ENCODE measurements around the gene DOCK7.

DOCK7 gene

DNA sequence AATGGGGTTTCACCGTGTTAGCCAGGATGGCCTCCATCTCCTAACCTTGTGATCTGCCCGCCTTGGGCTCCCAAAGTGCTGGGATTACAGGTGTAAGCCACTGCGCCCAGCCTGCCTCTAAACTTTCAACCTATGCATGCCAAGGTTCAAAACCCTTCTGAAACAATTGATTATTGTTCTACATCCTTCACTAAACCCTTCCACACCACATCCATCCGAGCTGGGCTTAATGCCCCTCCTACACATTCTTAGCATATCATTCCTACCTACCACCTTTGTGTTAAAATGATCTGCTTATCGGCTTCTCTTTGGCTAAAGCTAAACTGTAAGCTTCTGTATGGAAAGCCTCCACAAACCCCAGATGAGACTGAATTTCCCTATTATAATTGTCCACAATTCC lies 40.8 kb upstream of the DOCK7 start:
- no peaks in the 10 kb centered on the region for H3K9me2 ChIP-seq (replicated peaks; ENCODE audit: insufficient read depth, low read length)
- no peak overlapping the region for H3K4me3 ChIP-seq (ENCODE audit: low read length)
- no peak overlapping the region for H3K27ac ChIP-seq (ENCODE audit: low read length)
- TF ChIP-seq, protein P1, sequence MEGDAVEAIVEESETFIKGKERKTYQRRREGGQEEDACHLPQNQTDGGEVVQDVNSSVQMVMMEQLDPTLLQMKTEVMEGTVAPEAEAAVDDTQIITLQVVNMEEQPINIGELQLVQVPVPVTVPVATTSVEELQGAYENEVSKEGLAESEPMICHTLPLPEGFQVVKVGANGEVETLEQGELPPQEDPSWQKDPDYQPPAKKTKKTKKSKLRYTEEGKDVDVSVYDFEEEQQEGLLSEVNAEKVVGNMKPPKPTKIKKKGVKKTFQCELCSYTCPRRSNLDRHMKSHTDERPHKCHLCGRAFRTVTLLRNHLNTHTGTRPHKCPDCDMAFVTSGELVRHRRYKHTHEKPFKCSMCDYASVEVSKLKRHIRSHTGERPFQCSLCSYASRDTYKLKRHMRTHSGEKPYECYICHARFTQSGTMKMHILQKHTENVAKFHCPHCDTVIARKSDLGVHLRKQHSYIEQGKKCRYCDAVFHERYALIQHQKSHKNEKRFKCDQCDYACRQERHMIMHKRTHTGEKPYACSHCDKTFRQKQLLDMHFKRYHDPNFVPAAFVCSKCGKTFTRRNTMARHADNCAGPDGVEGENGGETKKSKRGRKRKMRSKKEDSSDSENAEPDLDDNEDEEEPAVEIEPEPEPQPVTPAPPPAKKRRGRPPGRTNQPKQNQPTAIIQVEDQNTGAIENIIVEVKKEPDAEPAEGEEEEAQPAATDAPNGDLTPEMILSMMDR (IDR thresholded peaks at IDR 0.05; ENCODE audit: low read length), result no peak
- TF ChIP-seq EZH2 (optimal IDR thresholded peaks at IDR 0.05; ENCODE audit: low read depth, low read length), result no peak
- TF ChIP-seq EZH2phosphoT487 (IDR thresholded peaks at IDR 0.05; ENCODE audit: low read length), result no peak
- no peaks in the 10 kb centered on the region for H4K20me1 ChIP-seq (ENCODE audit: insufficient read depth, low read length)
- no peak for DNase-seq
- no peak overlapping the region for H3K9ac ChIP-seq (ENCODE audit: low read length)
- no peak overlapping the region for H3K4me2 ChIP-seq (ENCODE audit: low read depth, low read length)
- H3K27me3 ChIP-seq (replicated peaks; ENCODE audit: insufficient read depth, low read length), result no peaks in the 10 kb centered on the region
- no peaks in the 10 kb centered on the region for H3K36me3 ChIP-seq (replicated peaks; ENCODE audit: insufficient read depth, low read length)
- no peaks in the 10 kb centered on the region for H3F3A ChIP-seq (ENCODE audit: insufficient read depth, low read length)
- H3K4me1 ChIP-seq (ENCODE audit: low read length), result peaks cover 7% of the 10 kb centered on the region
- H2AFZ ChIP-seq (ENCODE audit: low read length), result no peak overlapping the region
- no peaks in the 10 kb centered on the region for H3K79me2 ChIP-seq (ENCODE audit: low read length)
- H3K9me3 ChIP-seq (replicated peaks; ENCODE audit: insufficient read depth, low read length), result no peaks in the 10 kb centered on the region

DNA sequence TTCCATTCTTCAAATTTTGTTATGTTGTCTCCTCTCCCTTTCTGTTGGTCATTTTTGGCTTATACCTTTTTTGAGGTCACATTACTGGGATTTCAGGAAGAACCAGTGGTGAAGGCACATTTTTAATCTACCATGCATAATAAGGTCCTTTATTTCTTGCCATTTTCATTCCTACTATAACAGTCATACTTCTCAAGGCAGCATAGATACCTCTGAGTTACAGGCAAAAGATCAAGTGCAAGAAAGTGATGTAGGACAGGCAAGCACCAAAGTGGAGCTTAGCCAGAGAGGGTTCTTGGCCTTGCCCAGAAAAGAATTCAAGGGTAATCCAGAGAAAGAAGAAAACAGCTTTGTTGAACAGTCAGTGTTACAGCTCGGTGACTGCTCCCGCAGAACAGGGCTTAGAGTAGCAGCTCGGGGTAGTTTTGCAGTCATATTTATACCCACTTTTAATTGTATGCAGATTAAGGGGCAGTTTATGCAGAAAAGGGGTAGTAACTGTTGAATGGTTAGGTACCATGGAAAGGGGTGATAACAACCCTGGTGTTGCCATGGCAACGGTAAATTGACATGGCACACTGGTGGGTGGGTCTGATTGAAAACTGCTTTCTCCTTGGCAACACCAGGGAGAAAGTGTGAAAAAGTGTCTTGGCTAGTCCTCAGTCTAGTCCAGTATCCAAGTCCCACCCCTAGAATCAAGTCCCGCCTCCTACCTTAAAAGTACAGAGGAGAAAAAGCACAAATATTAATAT lies 39.6 kb upstream of the DOCK7 start:
- Histone ChIP-seq H4K20me1 (ENCODE audit: insufficient read depth, low read length) (no peaks in the 10 kb centered on the region), H3K4me2 (ENCODE audit: low read depth, low read length) (no peak overlapping the region), H2AFZ (ENCODE audit: low read length) (no peak overlapping the region), H3K27ac (ENCODE audit: low read length) (no peak overlapping the region), H3K9ac (ENCODE audit: low read length) (no peak overlapping the region), H3K36me3 (replicated peaks; ENCODE audit: insufficient read depth, low read length) (no peaks in the 10 kb centered on the region), H3K4me1 (ENCODE audit: low read length) (peaks cover 7% of the 10 kb centered on the region), H3K27me3 (replicated peaks; ENCODE audit: insufficient read depth, low read length) (no peaks in the 10 kb centered on the region), H3K9me3 (replicated peaks; ENCODE audit: insufficient read depth, low read length) (no peaks in the 10 kb centered on the region), H3F3A (ENCODE audit: insufficient read depth, low read length) (no peaks in the 10 kb centered on the region), H3K4me3 (ENCODE audit: low read length) (no peak overlapping the region), H3K9me2 (replicated peaks; ENCODE audit: insufficient read depth, low read length) (no peaks in the 10 kb centered on the region), H3K79me2 (ENCODE audit: low read length) (no peaks in the 10 kb centered on the region)
- no peak for DNase-seq
- TF ChIP-seq EZH2 (optimal IDR thresholded peaks at IDR 0.05; ENCODE audit: low read depth, low read length), result no peak
- TF ChIP-seq EZH2phosphoT487 (IDR thresholded peaks at IDR 0.05; ENCODE audit: low read length), result no peak
- TF ChIP-seq, protein P1 (IDR thresholded peaks at IDR 0.05; ENCODE audit: low read length), result no peak

DNA sequence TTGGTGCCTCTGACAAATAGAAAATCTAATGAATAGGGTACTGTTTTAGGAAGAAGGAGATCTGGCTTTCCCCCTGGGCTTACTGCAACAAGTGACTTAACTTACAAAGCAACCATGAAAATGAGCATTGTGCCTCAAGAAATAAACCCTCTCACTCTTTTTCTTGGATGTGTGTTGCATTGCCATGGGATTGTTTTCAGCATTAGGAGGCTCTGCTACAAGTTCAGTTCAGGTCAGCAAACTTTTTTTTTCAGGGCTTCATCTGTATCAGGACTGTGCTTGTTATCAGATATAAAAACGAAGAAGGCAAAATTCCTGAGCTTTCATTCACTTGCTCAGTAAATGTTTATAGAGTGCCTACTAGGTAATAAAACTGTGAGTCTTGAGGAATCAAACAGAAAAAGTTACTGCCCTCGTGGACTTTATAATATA lies 37.8 kb upstream of the DOCK7 start:
- Histone ChIP-seq H3K4me3 (ENCODE audit: low read length) (no peak overlapping the region), H3K9me3 (replicated peaks; ENCODE audit: insufficient read depth, low read length) (no peaks in the 10 kb centered on the region), H3K36me3 (replicated peaks; ENCODE audit: insufficient read depth, low read length) (no peaks in the 10 kb centered on the region), H3K79me2 (ENCODE audit: low read length) (no peaks in the 10 kb centered on the region), H3K4me1 (ENCODE audit: low read length) (peaks cover 7% of the 10 kb centered on the region), H3K4me2 (ENCODE audit: low read depth, low read length) (no peak overlapping the region), H3K27me3 (replicated peaks; ENCODE audit: insufficient read depth, low read length) (no peaks in the 10 kb centered on the region), H3K9ac (ENCODE audit: low read length) (no peak overlapping the region), H3K9me2 (replicated peaks; ENCODE audit: insufficient read depth, low read length) (no peaks in the 10 kb centered on the region), H2AFZ (ENCODE audit: low read length) (no peak overlapping the region), H4K20me1 (ENCODE audit: insufficient read depth, low read length) (no peaks in the 10 kb centered on the region), H3K27ac (ENCODE audit: low read length) (no peak overlapping the region), H3F3A (ENCODE audit: insufficient read depth, low read length) (no peaks in the 10 kb centered on the region)
- TF ChIP-seq EZH2 (optimal IDR thresholded peaks at IDR 0.05; ENCODE audit: low read depth, low read length) (no peak), EZH2phosphoT487 (IDR thresholded peaks at IDR 0.05; ENCODE audit: low read length) (no peak)
- TF ChIP-seq, protein P1 (IDR thresholded peaks at IDR 0.05; ENCODE audit: low read length), result no peak
- DNase-seq, result no peak
